Measurements from ENCODE around the gene DPEP3. TPM values are rescaled to one million over a fixed set of nuclear protein-coding genes. Genes with fewer than 3 reads are reported as not detected.

The DPEP3 gene
- total and polyA plus RNA-seq, 2 donors (not counting 1 experiment from before 2014, with no cell fraction given) = 1.9 to 2.0 TPM

DNA sequence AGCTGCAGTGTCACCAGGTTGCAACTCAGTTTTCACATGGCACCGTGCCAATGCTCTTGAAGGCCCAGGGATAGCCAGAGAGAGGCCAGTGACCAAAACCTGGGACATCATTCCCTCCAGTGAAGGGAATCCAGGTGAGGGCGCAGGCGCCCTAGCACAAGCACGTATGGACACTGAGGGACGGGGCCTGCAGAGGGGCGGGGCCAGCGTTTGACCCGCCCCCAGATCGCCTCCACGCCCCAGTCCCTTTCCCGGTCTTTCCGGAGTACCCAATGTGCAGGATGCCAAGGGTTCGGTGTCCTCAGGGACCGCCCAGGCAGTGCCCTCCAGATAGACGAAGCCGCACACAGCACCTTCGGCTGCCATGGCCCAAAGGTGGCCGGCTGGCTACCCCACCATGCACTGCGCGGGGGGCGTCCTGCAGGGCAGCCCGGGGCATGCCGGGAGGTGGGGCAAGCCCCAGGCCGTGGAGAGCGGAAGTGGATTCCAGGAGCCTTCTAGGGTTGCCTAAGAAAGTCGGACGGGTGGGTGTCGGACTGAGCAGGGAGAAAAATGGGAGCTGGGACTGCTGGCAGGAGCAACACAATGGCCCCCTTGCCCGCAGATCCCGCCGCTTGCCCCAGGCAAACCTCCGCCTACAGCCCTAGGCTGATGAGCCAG, 16.5 kb downstream of the DPEP3 start:
- Histone ChIP-seq H3K9ac (ENCODE audit: low read length) (no peak overlapping the region), H3K4me2 (replicated peaks; ENCODE audit: low read depth, low read length, poor library complexity, severe bottlenecking) (no peak overlapping the region), H4K20me1 (ENCODE audit: control insufficient read depth, insufficient read depth, low read length, poor library complexity, severe bottlenecking) (peaks cover 8% of the 10 kb centered on the region), H3K4me3 (ENCODE audit: control extremely low read depth in 1 of 5, extremely low read depth in 1 of 5, insufficient read depth in 1 of 5, low read depth in 2 of 5, low read length in 4 of 5) (no peak overlapping the region), H3K36me3 (replicated peaks in 1 of 2; ENCODE audit: control extremely low read depth in 1 of 2, control insufficient read depth in 1 of 2, extremely low read depth in 1 of 2, insufficient read depth in 2 of 2, low read length in 1 of 2) (peaks cover 0 to 23% of the 10 kb centered on the region in 2 experiments), H3K9me3 (ENCODE audit: control extremely low read depth in 1 of 3, control insufficient read depth in 2 of 3, insufficient read depth in 1 of 3, low read length in 2 of 3) (no peaks in the 10 kb centered on the region), H3K27me3 (replicated peaks in 1 of 4; ENCODE audit: control extremely low read depth in 1 of 4, control insufficient read depth in 3 of 4, insufficient read depth in 4 of 4, low read length in 3 of 4) (no peaks in the 10 kb centered on the region), H3K79me2 (ENCODE audit: control insufficient read depth, insufficient read depth, low read length) (peaks cover 32% of the 10 kb centered on the region), H2AFZ (ENCODE audit: insufficient read depth, low read depth, low read length, poor library complexity, severe bottlenecking) (no peak overlapping the region), H3K27ac (ENCODE audit: low read length in 2 of 2) (no peak overlapping the region), H3K4me1 (ENCODE audit: control insufficient read depth in 2 of 2, insufficient read depth in 2 of 2, low read length in 2 of 2) (peaks cover 10 to 13% of the 10 kb centered on the region in 2 donors)
- Mint-ChIP-seq H3K4me1 (peaks cover 13% of the 10 kb centered on the region), H3K27ac (no peak overlapping the region), H3K4me3 (no peak overlapping the region), H3K9me3 (ENCODE audit: insufficient read depth) (no peaks in the 10 kb centered on the region), H3K27me3 (no peaks in the 10 kb centered on the region)
- no peak for DNase-seq
- WGBS (ENCODE audit: insufficient coverage) = 94% methylated on average over 32 of the region's 32 CpGs
- intact Hi-C loops (cut with micrococcal nuclease) = loop anchor here (10.0 kb wide), 1 partner anchor 261 kb away; no protein-coding TSS in a partner anchor
- ChIA-PET CTCF (interaction anchor here (0.5 to 0.7 kb wide), 2 partner anchors 22 to 1277 kb away, joined by 3 read pairs; no protein-coding TSS in a partner anchor), POLR2A (interaction anchor here (1.2 kb wide), 1 partner anchor 23 kb away, joined by 4 read pairs; no protein-coding TSS in a partner anchor)
- no peak for ATAC-seq (ENCODE audit: low read depth)
- TF ChIP-seq, protein P1, sequence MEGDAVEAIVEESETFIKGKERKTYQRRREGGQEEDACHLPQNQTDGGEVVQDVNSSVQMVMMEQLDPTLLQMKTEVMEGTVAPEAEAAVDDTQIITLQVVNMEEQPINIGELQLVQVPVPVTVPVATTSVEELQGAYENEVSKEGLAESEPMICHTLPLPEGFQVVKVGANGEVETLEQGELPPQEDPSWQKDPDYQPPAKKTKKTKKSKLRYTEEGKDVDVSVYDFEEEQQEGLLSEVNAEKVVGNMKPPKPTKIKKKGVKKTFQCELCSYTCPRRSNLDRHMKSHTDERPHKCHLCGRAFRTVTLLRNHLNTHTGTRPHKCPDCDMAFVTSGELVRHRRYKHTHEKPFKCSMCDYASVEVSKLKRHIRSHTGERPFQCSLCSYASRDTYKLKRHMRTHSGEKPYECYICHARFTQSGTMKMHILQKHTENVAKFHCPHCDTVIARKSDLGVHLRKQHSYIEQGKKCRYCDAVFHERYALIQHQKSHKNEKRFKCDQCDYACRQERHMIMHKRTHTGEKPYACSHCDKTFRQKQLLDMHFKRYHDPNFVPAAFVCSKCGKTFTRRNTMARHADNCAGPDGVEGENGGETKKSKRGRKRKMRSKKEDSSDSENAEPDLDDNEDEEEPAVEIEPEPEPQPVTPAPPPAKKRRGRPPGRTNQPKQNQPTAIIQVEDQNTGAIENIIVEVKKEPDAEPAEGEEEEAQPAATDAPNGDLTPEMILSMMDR (IDR thresholded peaks at IDR 0.05) = no peak
- no peak for TF ChIP-seq EZH2 (IDR thresholded peaks at IDR 0.05; ENCODE audit: borderline replicate concordance, insufficient read depth, low read depth, low read length, poor library complexity, severe bottlenecking)

- Histone ChIP-seq H3K9ac (ENCODE audit: low read length) (no peak overlapping the region), H3K27me3 (replicated peaks in 1 of 4; ENCODE audit: control extremely low read depth in 1 of 4, control insufficient read depth in 3 of 4, insufficient read depth in 4 of 4, low read length in 3 of 4) (no peaks in the 10 kb centered on the region), H2AFZ (ENCODE audit: insufficient read depth, low read depth, low read length, poor library complexity, severe bottlenecking) (no peak overlapping the region), H3K4me3 (ENCODE audit: control extremely low read depth in 1 of 5, extremely low read depth in 1 of 5, insufficient read depth in 1 of 5, low read depth in 2 of 5, low read length in 4 of 5) (no peak overlapping the region), H3K36me3 (replicated peaks in 1 of 2; ENCODE audit: control extremely low read depth in 1 of 2, control insufficient read depth in 1 of 2, extremely low read depth in 1 of 2, insufficient read depth in 2 of 2, low read length in 1 of 2) (peaks cover 0 to 27% of the 10 kb centered on the region in 2 experiments), H4K20me1 (ENCODE audit: control insufficient read depth, insufficient read depth, low read length, poor library complexity, severe bottlenecking) (peaks cover 8% of the 10 kb centered on the region), H3K4me1 (ENCODE audit: control insufficient read depth in 2 of 2, insufficient read depth in 2 of 2, low read length in 2 of 2) (peaks cover 10 to 12% of the 10 kb centered on the region in 2 donors), H3K79me2 (ENCODE audit: control insufficient read depth, insufficient read depth, low read length) (peaks cover 32% of the 10 kb centered on the region), H3K9me3 (ENCODE audit: control extremely low read depth in 1 of 3, control insufficient read depth in 2 of 3, insufficient read depth in 1 of 3, low read length in 2 of 3) (no peaks in the 10 kb centered on the region), H3K27ac (ENCODE audit: low read length in 2 of 2) (no peak overlapping the region), H3K4me2 (replicated peaks; ENCODE audit: low read depth, low read length, poor library complexity, severe bottlenecking) (no peak overlapping the region)
- H3K27me3 Mint-ChIP-seq = no peaks in the 10 kb centered on the region
- no peak for DNase-seq
- no peak overlapping the region for H3K27ac Mint-ChIP-seq
- H3K4me3 Mint-ChIP-seq = no peak overlapping the region
- ChIA-PET CTCF (interaction anchor here (0.5 kb wide), 1 partner anchor 1278 kb away, joined by 3 read pairs; no protein-coding TSS in a partner anchor), POLR2A (interaction anchor here (1.2 kb wide), 1 partner anchor 23 kb away, joined by 4 read pairs; no protein-coding TSS in a partner anchor)
- no peak for ATAC-seq (ENCODE audit: low read depth)
- no peak for TF ChIP-seq EZH2 (IDR thresholded peaks at IDR 0.05; ENCODE audit: borderline replicate concordance, insufficient read depth, low read depth, low read length, poor library complexity, severe bottlenecking)
- TF ChIP-seq, protein P1 (IDR thresholded peaks at IDR 0.05) = no peak
- 94% methylated on average over 2 of the region's 2 CpGs for WGBS (ENCODE audit: insufficient coverage)
- H3K4me1 Mint-ChIP-seq = peaks cover 13% of the 10 kb centered on the region
- intact Hi-C loops (cut with micrococcal nuclease) = loop anchor here (10.0 kb wide), 1 partner anchor 262 kb away; no protein-coding TSS in a partner anchor
- no peaks in the 10 kb centered on the region for H3K9me3 Mint-ChIP-seq (ENCODE audit: insufficient read depth)
These were observed 17.0 kb downstream of the DPEP3 start for GRCh38 chr16:67963292-67963661.
